Mucosa of descending colon (tissue), 3 donors: Measurements from ENCODE around the gene PLXNB3. TPM values are rescaled to one million over a fixed set of nuclear protein-coding genes. Genes with fewer than 3 reads are reported as not detected.

Experiments used
- ATAC-seq: fragments of 200-7000 bp; cut with Tn5 transposase; one replicate; pipeline ENCODE4 v1.9.1; 2020; ENCODE audit warnings: mild to moderate bottlenecking, moderate library complexity
- DNase-seq, 3 donors: peaks; one replicate each; pipeline ENCODE4 v3.0.0-alpha.2; 2020
- H3K36me3 ChIP-seq: fragments of 200-600 bp; one replicate; pipeline ENCODE4 v1.8.0; 2021; ENCODE audit warnings: low read depth, mild to moderate bottlenecking
- H3K4me1 ChIP-seq: fragments of 200-600 bp; one replicate; pipeline ENCODE4 v1.8.0; 2021; ENCODE audit warnings: low read depth, mild to moderate bottlenecking
- H3K4me3 ChIP-seq: fragments of 200-600 bp; one replicate; pipeline ENCODE4 v1.8.0; 2021; ENCODE audit warnings: mild to moderate bottlenecking
- H3K9me3 ChIP-seq: fragments of 200-600 bp; one replicate; pipeline ENCODE4 v1.8.0; 2021; ENCODE audit warnings: mild to moderate bottlenecking
- CTCF ChIP-seq: fragments of 200-600 bp; IDR thresholded peaks from one replicate; pipeline ENCODE4 v1.8.0; 2022; ENCODE audit warnings: antibody characterized with exemption, mild to moderate bottlenecking
- intact Hi-C, 2 donors: fragments of 100-400 bp; cut with DNase I in 1 of 2; cut with micrococcal nuclease in 1 of 2; formaldehyde crosslinking; loops; one replicate each; pipeline versions ENCODE4 v1.11.0 to v1.11.1; 2022; cut with DNase I, micrococcal nuclease
- total RNA-seq, 3 donors: library from RNA; stranded (reverse); fragmentation: NEBNext Ultra II Directional in 2 of 3; extraction: Animal tissue kit (Norgen Biotek cat#: 25700) in 2 of 3; gene quantifications; one replicate each; pipeline versions ENCODE4 v1.2.1 to v1.2.4, GENCODE V29; 2021 to 2023
- donor health status: DM: no; HTN: no; CAD: no; lungs with moderate emphysema.
- donor health status: DM: no; HTN: no; CAD: no.
- donor health status: DM: no; HTN: yes; CAD: no.

Gene PLXNB3
- total RNA-seq, 3 donors from 2014 or later = 3.0 to 44.9 (median 3.3) TPM

GRCh38 chrX:153800177-153800722 lies 36.2 kb downstream of the PLXNB3 start:
- no peak for ATAC-seq
- H3K9me3 ChIP-seq = no peaks in the 10 kb centered on the region
- no peak overlapping the region for H3K4me3 ChIP-seq
- no peaks in the 10 kb centered on the region for H3K36me3 ChIP-seq
- H3K4me1 ChIP-seq = no peaks in the 10 kb centered on the region
- no peak for TF ChIP-seq CTCF
- intact Hi-C loops = no loop called here
- no peak for DNase-seq

- intact Hi-C loops = no loop called here
- Histone ChIP-seq H3K36me3 (no peaks in the 10 kb centered on the region), H3K4me1 (no peaks in the 10 kb centered on the region), H3K9me3 (no peaks in the 10 kb centered on the region), H3K4me3 (no peak overlapping the region)
- TF ChIP-seq CTCF = no peak
- no peak for ATAC-seq
- no peak for DNase-seq
Observed at GRCh38 chrX:153800746-153801145, 36.7 kb downstream of the PLXNB3 start.

- no peak for TF ChIP-seq CTCF
- H3K4me3 ChIP-seq = no peak overlapping the region
- no peaks in the 10 kb centered on the region for H3K4me1 ChIP-seq
- DNase-seq (no peak), ATAC-seq (no peak)
- H3K36me3 ChIP-seq = no peaks in the 10 kb centered on the region
- intact Hi-C loops = no loop called here
- H3K9me3 ChIP-seq = no peaks in the 10 kb centered on the region
Observed at GRCh38 chrX:153801669-153802068, 37.6 kb downstream of the PLXNB3 start.

- ATAC-seq (no peak), DNase-seq (no peak)
- Histone ChIP-seq H3K4me3 (no peak overlapping the region), H3K9me3 (no peaks in the 10 kb centered on the region), H3K4me1 (no peaks in the 10 kb centered on the region), H3K36me3 (no peaks in the 10 kb centered on the region)
- TF ChIP-seq CTCF = no peak
- intact Hi-C loops = no loop called here
Observed at GRCh38 chrX:153802513-153803045, 38.5 kb downstream of the PLXNB3 start.

- no peak overlapping the region for H3K4me3 ChIP-seq
- H3K4me1 ChIP-seq = no peaks in the 10 kb centered on the region
- H3K9me3 ChIP-seq = no peaks in the 10 kb centered on the region
- DNase-seq = peak in 1 of 3 donors; percentile 1
- no peaks in the 10 kb centered on the region for H3K36me3 ChIP-seq
- no peak for TF ChIP-seq CTCF
- intact Hi-C loops = no loop called here
- ATAC-seq = no peak
Observed at GRCh38 chrX:153803211-153804099, 39.4 kb downstream of the PLXNB3 start.
